HG03175 (cell line): ENCODE measurements around the gene SLC4A3.

Experiments used
- ATAC-seq: cut with Tn5 transposase; IDR thresholded peaks from one replicate; pipeline ENCODE4 v1.9.1; 2021; ENCODE audit warnings: mild to moderate bottlenecking, moderate library complexity; ENCODE audit not compliant: unreplicated experiment

SLC4A3 gene, protein sequence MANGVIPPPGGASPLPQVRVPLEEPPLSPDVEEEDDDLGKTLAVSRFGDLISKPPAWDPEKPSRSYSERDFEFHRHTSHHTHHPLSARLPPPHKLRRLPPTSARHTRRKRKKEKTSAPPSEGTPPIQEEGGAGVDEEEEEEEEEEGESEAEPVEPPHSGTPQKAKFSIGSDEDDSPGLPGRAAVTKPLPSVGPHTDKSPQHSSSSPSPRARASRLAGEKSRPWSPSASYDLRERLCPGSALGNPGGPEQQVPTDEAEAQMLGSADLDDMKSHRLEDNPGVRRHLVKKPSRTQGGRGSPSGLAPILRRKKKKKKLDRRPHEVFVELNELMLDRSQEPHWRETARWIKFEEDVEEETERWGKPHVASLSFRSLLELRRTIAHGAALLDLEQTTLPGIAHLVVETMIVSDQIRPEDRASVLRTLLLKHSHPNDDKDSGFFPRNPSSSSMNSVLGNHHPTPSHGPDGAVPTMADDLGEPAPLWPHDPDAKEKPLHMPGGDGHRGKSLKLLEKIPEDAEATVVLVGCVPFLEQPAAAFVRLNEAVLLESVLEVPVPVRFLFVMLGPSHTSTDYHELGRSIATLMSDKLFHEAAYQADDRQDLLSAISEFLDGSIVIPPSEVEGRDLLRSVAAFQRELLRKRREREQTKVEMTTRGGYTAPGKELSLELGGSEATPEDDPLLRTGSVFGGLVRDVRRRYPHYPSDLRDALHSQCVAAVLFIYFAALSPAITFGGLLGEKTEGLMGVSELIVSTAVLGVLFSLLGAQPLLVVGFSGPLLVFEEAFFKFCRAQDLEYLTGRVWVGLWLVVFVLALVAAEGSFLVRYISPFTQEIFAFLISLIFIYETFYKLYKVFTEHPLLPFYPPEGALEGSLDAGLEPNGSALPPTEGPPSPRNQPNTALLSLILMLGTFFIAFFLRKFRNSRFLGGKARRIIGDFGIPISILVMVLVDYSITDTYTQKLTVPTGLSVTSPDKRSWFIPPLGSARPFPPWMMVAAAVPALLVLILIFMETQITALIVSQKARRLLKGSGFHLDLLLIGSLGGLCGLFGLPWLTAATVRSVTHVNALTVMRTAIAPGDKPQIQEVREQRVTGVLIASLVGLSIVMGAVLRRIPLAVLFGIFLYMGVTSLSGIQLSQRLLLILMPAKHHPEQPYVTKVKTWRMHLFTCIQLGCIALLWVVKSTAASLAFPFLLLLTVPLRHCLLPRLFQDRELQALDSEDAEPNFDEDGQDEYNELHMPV

DNA sequence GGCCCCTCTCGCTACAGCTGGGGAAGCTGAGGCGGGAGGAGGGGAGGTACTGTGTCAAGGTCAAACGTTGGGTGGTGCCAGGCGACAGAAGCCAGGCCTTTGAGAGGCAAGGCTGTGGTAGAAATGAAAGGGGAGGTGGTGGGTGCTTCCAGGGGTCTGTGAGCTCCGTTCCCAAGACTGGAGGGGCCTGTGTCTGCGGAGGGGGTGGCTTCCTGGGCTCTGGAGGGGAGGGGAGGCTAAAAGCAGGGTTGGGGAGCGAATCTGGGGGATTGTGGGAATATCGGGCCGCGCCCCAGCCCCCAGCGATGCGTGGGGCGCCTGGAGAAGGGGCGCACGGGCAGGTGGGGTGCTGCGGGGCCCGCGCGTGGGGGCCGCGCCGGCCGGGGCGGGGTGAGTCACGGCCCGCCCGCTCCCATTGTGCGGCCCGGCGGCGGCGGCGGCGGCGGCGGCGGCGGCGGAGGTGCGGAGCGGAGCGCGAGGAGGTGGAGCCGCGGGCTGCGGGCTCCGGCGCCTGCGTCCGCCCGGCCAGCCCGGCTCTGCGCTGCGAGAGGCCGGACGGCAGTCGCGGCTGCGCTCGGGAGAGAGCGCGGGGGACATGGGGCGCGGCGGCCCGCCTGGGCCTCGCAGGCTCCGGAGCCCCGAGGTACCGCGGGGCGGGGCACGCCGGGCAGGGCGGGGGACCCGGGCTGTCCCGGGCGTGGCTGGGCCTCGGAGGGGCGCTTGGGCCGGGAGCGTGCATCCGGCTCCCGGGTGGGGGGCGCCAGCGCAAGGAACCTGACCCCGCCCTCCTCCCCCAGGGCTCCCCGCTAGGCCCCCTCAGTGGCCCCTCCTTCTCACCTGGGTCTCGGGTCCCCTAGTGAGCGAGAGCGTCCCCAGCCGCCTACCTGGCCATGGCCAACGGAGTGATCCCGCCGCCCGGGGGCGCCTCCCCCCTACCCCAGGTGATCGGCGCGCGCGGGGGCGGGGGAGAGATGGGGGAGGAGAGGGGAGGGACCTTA lies at the start of gene SLC4A3:
SLC4A3 (plus strand) TSS at position 528 of the 998 bp plus-strand sequence; CDS start at position 891, 363 bp downstream.
- no peak for ATAC-seq

DNA sequence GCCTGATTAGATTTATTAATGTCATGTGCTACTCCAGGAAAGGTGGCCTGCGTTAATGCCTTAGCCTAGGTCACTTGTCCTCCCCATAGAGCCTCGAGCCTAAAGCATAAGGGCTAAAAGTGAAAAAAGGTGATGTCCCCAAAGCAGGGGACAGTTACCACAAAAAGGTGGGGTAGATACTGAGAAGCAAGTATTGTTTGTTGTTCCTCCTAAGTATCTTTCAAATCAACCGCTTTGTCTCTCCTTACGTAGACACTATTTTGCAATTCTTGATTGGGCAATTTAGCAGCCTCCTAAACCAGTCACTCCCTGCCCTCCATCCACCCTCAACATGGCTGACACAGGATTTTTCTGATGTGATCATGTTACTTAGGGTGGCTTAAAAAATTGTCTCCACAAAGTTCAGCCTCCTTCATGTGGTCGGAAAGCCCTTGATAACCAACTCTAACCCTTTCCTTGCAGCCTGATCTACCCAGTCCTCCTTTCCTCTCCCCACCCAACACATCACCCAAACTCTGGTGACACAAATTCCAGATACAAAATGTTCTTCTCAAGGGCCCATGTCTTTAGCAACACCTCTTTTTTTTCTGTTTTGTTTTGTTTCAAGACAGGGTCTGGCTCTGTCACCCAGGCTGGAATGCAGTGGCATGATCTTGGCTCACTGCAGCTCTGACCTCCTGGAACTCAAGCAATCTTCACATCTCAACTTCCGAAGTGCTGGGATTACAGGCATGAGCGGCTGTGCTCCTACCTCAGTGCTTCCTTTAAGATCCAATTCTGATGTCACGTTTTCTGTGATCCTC lies 48.4 kb upstream of the SLC4A3 start:
- ATAC-seq: no peak

DNA sequence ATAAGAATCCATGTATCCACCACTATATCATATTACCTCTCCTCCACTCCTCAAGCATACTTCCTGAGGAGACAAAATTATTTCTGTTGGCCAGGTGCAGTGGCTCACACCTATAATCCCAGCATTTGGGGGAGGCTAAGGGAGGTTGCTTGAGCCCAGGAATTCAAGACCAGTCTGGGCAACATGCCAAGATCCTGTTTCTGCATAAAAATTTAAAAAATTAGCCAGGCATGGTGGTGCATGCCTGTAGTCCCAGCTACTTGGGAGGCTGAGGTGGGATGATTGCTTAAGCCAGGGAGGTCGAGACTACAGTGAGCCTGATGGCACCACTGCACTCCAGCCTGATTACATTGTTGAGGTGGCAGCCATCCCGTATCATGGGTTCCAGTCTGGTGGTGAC lies 46.1 kb upstream of the SLC4A3 start:
- no peak for ATAC-seq

DNA sequence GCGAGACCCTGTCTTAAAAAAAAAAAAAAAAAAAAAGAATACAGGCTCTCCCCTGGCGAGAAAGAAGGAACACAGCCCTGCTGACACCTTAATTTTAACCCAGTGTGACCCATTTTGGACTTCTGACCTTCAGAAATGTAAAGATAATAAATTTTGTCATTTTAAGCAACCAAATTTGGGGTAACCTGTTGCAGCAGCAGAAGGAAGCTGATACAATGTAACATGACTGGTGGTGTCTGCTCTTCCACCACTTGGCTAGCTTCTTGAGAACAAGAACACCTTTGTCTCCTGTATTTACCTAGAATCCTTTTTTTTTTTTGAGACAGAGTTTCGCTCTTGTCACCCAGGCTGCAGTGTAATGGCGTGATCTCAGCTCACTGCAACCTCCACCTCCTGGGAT lies 36.3 kb upstream of the SLC4A3 start:
- no peak for ATAC-seq

DNA sequence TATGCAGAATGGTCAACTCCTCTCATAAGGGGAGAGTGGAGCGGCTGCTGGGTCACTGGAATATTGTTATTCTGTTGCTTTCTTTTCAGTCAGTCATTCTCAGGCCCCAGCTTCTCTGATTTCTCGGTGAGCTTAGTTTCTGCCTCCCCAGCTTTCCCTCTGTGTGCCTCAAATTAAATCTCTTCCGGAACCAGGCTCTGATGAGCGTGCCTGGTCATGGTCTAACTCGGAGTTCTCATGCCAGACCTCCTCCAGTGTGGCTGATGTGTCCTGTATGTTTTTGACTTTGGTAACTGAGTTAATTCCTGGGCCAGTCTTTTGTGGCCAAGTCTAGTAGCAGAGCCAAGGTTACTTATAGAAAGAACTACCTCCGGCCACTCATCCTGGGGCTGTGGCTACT lies 34.7 kb upstream of the SLC4A3 start:
- no peak for ATAC-seq

DNA sequence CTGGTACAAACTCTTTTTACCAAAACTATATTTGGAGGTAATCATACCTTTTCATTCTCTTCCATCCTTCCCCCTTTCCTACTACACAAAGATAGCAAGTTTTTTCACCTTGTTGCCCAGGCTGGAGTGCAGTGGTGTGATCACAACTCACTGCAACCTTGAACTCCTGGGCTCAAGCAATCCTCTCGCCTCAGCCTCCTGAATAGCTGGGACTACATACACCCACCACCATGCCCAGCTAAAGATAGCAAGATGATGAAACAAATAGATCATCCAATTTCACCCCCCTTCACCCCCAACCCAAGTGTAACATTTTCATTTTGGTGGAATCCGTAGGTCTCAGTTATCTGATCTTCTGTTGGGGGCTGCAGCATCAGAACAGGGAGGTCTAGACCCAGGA lies 34.3 kb upstream of the SLC4A3 start:
- ATAC-seq: no peak

DNA sequence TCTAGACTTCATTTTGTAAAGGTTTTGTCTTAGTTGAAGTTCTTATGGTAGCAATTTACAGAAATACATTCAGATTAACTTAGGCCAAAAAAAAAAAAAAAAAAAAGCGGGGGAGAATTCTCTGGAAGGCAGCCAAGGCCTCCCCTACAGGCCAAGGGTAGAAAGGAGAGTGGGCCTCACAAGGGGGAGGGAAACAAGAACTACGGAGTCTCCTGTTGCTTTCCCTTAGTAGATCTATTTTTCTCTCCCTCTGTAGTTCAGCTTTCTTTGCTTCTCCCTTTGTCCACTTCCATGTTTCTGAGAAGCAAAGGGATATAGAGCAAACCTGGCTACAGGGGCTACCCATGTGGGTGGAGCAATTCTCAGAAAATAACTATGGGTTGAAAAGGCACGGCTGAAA lies 32.2 kb upstream of the SLC4A3 start:
- ATAC-seq: no peak

DNA sequence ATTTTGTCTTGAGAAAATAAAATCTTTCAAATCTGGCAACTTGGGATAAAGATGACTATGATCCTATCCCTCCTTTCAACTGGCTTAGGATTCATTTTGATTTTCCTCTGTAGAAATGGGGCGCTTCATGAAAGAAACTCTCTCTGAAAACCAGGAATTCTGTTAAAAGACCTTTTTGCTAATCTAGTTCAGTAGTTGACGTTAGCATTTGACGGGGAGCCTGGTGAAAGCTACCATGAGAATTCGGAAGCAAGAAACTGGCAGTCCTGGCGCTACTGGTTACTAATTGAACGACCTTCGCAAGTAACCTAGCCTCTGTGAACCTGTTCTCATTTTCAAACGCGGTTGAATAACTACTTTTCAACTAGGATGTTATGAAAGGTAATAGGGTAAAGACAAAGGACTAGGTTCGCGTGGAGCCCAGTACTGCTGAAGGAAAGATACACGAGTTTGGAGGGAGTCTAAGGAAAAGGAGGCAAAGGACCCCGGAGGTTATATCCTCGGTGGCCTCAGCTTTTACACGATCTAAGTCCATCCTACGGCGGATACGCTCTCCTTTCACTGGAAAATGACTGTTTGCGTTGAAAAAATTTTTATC lies 30.4 kb upstream of the SLC4A3 start:
- ATAC-seq: no peak

DNA sequence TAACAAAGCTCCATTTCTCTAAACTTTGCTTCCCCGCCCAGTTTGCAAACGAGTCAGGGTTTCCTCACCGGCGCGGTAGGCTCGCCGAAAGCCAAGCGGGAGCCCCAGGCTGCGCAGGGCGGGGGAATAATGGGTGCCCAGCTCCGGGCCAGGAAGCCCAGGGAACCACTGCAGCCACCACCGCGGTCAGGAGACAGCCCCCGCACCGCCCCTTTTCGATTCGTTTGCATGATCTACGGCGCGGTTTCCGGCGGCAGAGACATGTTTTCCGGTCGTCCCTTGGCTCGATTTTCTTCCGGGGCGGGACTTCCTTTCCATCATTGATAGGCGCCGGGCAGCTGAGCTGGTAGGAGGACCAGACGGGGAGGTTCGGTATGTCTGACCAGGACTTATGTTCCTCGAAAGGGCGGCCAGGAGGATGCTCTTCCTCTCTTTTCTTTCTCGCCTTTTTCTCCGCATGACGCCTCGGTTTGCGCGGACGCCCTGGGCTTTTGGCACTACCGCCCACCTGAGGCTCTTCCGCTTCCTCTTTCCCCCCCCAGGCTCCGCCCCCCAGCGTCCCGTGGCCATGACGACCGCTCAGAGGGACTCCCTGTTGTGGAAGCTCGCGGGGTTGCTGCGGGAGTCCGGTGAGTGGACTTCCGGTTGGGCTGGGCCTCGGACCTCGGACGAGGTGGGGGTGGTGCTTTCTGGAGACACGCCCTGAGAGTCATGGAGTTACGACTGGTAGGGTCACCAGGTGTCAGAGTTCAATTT lies 29.7 kb upstream of the SLC4A3 start, which contains the start of gene STK11IP:
STK11IP (plus strand) TSS at position 306 of the 756 bp plus-strand sequence; CDS start at position 569, 263 bp downstream.
- ATAC-seq: peak; percentile 92

DNA sequence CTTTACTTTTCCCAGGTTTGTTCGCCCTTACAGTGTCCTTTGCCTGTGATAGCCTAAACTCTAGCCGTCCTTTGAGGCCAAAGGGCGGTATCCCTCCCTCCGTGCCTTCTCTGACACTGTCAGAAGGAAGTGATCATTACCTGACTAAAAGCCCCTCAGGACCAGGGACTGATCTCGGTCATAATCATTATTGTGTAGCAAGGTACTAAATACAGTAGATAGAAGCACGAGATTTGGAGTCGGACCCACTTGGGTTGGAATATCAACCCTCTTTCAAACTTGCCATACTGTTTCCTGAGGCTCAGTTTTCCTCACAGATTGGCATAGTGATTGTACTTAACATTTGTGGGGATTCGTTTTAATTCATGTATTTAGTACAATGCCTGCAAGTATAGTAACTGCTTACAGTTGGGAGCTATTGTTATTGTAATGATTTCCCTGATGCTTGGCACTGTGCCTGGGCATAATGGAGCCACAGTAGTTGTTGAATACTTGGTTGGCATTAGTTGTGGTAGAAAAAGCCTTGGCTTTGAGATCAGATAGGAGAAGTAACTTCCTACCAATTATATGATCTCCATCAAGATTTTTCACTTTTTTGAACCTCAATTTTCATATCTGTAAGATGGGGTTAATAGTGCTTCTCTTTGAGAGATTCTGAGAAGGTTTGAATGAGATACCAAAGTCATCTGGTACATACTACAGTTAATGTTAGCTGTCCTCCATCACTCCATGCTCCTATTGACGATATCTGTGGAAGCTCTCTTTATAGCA lies 28.9 kb upstream of the SLC4A3 start:
- no peak for ATAC-seq

DNA sequence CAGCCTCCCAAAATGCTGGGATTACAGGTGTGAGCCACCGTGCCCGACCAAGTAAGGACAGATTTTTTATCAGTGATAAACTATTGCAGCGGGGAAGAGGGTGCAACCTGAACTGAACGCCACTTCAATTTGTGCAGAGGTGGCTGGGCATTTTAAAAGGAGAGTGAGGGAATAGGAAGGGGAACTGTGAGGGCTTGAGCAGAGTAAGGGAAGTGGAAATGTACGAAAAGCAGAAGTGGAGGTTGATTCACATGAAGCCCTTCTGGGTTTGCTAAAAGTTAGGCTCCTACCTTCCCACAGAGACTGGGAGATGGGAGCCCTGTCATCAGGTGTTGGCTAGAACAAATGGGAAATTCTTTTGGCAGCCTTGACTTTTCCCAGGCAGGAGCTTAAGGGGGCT lies 23.7 kb upstream of the SLC4A3 start:
- no peak for ATAC-seq

DNA sequence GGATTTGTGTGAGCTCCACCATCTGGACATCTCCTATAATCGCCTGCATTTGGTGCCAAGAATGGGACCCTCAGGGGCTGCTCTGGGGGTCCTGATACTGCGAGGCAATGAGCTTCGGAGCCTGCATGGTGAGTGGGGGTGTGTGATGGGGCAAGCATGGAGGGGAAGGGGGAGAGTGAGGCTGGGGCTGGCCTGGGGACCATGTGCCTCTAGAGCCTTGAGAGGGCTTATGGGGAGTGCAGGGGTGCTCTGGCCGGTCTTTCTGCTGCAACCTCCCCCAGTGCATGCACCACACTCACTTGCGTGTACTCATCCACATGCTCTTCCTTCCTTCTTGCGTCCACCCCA lies 21.8 kb upstream of the SLC4A3 start:
- ATAC-seq: no peak

DNA sequence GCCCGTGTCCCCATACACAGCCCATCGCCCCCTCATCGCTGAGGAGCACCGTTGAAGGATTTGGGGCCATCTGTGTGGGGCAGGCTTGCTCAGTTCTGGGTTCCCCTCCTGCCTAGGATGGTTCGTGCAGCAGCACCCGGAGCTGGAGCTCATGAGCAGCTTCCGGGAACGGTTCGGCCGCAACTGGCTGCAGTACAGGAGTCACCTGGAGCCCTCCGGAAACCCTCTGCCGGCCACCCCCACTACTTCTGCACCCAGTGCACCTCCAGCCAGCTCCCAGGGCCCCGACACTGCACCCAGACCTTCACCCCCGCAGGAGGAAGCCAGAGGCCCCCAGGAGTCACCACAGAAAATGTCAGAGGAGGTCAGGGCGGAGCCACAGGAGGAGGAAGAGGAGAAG lies 19.5 kb upstream of the SLC4A3 start:
- no peak for ATAC-seq

DNA sequence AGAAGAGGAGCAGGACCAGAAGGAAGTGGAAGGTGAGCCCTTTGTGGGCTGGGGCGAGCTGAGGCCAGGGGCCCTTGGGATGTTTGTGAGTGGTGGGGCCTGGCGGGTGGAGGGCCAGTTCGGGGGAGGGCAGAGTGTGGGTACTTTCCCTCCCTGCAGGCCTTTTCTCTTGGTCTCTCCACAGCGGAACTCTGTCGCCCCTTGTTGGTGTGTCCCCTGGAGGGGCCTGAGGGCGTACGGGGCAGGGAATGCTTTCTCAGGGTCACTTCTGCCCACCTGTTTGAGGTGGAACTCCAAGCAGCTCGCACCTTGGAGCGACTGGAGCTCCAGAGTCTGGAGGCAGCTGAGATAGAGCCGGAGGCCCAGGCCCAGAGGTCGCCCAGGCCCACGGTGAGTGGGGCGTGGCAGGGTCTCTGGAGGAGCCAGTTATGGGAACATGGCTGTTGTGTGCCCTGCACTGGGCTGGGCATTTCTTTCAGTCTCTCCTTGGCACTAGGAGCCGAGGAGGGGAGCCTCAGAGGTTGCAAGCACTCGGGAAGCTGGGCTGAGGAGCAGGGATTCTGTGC lies 18.9 kb upstream of the SLC4A3 start:
- no peak for ATAC-seq

DNA sequence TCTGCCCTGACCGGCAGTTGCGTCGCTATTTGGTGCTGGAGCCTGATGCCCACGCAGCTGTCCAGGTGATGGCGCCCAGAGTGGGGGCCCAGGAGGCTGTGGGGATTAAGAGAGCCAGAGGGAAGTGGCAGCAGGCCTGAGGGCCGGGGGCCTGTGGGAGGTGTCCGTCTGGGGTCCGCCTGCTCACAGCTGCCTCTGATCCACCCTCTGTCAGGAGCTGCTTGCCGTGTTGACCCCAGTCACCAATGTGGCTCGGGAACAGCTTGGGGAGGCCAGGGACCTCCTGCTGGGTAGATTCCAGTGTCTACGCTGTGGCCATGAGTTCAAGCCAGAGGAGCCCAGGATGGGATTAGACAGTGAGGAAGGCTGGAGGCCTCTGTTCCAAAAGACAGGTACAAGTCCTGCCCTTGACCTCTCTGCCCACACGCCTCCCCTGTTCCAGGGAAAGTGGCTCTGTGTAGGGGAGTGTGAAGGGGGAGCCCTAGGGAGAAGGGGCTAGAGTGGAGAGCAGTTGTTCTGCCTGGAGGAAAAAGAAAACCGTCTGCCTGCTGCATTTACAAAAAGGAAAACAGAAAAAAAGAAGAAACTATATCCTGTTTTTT lies 18.2 kb upstream of the SLC4A3 start:
- ATAC-seq: no peak

DNA sequence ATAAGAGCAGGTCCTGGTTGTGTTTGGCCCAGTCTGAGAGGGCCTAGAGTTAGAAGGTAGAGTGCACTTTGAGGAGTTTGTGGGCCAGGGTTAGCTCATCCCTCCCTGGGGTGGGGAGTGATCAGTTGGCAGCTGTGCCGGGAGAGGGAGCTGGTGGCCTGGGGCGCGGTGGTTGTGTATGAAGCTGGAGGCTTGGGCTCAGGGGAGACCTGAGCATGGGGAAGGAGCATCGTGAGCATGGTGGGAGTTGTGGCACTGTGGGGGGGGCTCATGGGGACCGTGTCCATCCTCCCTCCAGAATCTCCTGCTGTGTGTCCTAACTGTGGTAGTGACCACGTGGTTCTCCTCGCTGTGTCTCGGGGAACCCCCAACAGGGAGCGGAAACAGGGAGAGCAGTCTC lies 16.1 kb upstream of the SLC4A3 start:
- no peak for ATAC-seq
